HG03378 (cell line): ENCODE results near the gene SLC25A25.
"Not testable (repeated sequence)": the region's sequence is repeated elsewhere in the genome, so short reads cannot be mapped to it uniquely, and the experiment has no call there.

Source experiments
- ATAC-seq: cut with Tn5 transposase; IDR thresholded peaks from one replicate; pipeline ENCODE4 v1.9.1; 2021; ENCODE audit warnings: mild to moderate bottlenecking, moderate library complexity; ENCODE audit not compliant: unreplicated experiment

Gene SLC25A25

DNA sequence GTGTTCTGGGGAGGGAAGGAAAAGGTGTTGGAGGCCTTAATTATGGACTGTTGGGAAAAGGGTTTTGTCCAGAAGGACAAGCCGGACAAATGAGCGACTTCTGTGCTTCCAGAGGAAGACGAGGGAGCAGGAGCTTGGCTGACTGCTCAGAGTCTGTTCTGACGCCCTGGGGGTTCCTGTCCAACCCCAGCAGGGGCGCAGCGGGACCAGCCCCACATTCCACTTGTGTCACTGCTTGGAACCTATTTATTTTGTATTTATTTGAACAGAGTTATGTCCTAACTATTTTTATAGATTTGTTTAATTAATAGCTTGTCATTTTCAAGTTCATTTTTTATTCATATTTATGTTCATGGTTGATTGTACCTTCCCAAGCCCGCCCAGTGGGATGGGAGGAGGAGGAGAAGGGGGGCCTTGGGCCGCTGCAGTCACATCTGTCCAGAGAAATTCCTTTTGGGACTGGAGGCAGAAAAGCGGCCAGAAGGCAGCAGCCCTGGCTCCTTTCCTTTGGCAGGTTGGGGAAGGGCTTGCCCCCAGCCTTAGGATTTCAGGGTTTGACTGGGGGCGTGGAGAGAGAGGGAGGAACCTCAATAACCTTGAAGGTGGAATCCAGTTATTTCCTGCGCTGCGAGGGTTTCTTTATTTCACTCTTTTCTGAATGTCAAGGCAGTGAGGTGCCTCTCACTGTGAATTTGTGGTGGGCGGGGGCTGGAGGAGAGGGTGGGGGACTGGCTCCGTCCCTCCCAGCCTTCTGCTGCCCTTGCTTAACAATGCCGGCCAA, 40.4 kb downstream of the SLC25A25 start:
- ATAC-seq = no peak

DNA sequence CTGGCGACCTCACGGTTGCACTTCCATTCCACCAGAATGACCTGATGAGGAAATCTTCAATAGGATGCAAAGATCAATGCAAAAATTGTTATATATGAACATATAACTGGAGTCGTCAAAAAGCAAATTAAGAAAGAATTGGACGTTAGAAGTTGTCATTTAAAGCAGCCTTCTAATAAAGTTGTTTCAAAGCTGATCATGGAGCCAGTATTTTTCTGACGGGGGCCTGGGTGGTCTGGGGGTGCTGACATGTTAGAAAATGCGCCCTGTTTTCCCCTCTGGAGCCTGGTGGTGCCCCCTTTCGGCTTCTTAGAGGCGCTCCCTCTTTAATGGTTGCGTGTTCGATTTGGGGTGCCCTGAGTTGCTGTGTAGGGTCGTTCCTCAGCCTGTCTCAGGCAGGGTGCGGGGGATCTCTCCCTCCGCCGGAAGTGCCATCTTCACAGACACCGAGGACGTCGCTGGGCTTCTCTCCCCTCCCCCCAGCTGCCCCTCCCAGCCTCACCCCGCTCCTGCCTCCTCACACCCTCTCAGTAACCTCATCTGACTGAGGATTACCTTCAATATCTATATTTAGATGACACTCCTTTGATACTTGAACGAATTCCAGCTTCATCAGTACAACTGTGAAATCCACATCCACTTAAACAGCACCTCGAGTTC, 41.1 kb downstream of the SLC25A25 start:
- no peak for ATAC-seq

DNA sequence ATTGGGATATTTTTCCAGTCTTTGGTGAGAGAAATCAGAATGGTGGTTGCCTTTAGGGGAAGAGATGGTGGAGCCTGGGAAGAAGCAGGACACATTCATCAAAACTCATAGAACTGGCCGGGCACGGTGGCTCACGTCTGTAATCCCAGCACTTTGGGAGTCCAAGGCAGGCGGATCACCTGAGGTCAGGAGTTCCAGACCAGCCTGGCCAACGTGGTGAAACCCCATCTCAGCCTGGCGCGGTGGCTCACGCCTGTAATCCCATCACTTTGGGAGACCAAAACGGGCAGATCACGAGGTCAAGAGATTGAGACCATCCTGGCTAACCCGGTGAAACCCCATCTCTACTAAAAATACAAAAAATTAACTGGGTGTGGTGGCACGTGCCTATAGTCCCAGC, 43.7 kb downstream of the SLC25A25 start:
- ATAC-seq = not testable (repeated sequence)

DNA sequence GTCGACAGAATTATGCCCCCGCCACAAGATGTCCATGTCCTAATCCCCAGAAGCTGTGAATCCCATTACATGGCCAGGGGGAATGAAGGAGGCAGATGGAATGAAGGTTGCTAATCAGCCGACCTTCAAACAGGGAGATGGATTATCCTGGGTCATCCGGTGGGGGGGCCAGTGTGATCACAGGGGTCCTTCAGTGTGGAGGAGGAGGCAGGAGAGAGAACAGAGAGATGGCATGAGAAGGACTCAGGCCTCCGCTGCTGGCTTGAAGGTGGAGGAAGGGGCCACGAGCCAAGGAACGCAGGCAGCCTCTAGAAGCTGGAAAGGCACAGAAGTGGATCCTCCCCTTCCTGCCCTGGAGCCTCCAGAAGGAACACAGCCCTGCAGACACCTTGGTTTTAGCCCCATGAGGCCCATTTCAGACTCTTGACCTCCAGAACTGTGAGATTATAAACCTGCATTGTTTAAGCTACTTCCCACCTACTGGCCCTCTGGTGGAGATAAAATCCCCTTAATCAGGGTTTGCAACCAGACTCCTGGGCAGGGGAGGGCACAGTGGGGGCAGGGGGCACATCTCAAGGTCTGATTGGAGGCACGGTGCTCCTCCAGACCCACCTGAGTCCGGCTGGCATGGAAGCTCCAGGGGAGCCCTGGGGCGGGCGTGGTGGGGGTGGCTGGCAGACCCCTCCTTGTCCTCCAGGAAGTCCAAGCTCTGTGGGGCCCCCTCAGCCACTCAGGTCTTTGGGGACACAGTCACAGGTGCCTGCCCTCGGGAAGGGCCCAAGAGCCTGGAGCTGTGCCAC, 45.7 kb downstream of the SLC25A25 start:
- ATAC-seq = no peak

DNA sequence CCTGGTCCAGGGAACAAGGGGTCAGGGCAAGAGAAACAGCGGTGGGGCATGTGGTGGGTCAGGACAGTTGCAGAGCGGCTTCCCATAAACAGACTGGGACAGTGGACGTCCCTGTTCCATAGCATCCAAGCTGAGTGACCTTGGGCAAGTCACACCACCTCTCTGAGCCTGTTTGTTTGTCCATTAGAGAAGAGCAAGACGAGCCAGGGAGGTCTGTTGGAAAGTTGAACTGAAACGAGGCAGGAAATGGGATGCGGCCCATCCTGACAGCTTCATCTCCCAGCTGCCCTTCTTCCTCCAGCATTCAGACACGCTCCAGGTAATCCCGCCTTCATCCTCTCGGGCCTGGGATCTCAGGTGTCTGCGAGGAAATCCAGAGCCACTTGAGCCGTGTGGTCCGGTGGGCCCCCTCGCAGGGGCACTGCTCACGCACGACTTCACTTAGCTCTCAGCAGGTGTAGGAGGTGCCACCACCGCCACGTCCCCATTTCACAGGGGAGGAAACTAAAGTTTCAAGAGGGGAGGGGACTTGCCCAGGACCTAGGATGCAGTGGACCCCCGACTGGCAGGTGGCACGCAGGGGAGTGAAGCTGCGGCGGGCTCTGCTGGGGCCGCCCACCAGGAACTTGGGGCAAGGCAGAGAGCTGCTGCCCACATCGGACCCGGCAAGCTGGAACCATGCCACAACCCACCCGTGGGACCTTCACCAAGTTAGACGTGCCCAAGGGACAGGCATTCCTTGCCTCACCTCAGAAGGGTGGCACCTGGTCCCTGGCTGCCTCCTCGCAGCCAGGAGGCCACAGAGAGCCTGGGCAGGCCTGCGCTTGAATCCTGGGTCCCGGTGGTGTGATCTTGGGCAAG, 46.5 kb downstream of the SLC25A25 start:
- ATAC-seq = no peak

DNA sequence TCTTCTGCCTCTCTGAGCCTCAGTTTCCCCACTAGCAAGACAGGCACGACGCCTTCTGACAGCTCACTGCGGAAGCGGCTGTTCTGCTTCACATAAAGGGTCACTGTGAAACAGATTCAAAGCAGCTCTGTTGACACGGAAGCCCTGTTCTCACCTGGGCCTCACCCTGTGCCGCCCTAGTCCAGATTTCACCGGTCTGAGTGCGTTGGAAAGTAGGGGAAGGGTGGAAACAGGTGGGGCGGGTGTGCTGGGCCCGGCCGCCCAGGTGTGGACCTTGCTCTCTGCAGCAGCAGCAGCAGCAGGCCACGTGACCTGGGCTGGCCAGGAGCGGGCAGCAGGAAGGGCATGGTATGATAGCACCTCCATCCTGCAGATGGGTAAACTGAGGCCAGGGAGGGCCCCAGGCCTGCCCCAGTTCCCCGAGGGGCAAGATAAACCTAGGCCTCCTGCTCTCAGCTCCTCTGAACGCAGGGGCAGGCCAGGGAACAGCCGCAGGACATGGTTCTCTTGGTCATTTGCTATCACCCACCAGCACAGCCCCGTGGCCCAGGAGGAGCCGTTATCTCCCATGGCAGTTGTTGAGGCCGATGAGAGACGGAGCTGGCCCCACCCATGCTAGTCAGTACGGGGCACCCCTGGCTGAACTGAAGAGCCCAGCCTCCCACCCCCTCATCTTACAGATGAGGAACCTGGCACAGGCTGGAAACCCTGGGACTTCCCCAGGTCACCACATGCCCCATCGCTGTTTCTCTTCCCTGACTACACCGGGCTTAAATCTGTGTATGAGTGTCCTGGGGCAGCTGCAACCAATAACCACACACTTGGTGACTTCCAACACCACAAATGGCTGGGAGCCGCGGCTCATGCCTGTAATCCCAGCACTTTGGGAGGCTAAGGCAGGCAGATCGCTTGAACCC, 47.4 kb downstream of the SLC25A25 start:
- no peak for ATAC-seq

DNA sequence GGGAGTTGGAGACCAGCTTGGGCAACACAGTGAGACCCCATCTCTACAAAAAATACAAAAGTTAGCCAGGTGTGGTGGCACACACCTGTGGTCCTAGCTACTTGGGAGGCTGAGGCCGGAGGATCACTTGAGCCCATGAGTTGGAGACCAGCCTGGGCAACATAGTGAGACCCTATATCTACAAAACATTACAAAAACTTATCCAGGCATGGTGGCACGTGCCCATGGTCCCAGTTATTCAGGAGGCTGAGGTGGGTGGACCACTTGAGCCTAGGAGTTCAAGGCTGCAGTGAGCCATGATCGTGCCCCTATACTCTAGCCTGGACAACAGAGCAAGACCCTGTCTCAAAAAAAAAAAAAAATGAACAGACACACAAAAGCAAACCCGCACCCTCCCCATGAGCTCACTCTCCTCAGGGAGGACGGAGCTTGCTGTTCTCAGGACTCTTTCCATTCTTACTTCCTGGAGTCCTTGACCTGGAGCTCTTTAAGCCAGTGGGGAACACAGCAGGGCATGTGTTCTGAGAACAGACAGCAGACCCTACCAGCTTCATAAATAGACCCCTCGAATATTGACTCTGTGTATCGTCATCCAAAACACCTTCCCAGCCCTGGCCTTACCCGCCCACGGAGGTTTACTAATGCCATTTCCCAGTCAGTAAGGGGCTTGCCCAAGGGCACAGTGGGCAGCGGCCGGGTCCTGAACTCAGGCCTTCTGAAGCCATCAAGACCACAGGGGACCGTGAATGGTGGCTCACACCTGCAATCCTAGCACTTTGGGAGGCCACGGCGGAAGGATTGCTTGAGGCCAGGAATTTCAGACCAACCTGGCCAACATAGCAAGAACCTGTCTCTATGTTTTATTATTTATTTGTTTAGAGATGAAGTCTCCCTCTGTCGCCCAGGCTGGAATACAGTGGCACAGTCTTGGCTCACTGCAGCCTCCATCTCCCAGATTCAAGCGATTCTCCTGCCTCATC, 48.4 kb downstream of the SLC25A25 start:
- ATAC-seq = no peak

DNA sequence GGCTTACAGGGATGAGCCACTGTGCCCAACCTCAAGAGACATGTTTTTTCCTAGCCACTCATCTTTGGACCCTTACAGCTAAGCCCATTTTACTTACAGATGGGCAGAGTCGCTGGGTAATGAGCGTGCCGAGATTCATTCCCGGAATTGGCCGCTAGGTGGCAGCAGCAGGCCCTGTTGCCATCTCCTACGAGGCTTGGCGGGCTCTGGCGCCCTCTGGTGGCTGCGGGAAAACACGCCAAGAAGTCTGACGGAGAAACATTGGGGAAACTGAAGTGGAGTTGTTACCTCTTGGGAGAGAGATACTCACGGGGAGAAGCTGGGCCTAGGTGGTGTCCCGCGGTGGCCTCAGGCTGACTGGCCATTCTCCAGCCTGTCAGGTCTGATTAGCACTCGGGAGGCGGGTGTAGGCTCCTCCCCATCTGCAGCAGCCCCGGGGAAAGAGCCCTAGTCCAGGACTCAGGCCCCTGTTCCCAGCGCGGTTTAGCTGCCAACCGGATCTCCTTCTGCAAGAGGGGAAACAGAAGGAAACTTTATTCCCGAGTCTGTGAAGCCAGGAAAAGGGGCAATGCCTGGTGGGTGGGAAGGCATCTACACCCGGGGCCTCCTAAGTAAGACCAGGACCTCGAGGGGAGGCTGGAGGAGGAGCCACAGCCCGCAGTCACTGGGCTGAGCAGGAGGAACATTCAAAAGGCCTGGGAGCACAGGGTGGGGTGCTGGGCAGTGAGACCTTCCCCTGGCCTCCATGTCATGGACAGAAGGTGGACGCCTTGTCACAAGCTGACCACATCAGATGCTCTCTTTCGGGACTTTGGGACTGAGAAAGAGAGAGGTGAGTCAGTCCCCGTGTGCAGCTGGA, 49.8 kb downstream of the SLC25A25 start:
- ATAC-seq = no peak

DNA sequence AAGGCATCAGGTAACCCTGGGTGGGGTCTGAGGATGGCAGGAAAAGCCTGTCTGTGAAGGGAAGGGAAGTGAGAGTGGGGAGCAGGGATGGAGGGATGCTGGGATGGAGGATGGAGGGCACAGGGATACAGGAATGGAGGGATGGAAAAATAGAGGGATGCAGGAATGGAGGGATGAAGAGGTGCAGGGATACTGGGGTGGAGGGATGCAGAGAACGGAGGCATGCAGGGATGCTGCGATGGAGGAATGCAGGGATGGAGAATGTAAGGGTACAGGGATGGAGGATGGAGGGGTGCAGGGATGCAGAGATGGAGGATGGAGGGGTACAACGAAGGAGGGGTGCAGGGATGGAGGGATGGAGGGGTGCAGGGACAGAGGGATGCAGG, 50.4 kb downstream of the SLC25A25 start:
- no peak for ATAC-seq

DNA sequence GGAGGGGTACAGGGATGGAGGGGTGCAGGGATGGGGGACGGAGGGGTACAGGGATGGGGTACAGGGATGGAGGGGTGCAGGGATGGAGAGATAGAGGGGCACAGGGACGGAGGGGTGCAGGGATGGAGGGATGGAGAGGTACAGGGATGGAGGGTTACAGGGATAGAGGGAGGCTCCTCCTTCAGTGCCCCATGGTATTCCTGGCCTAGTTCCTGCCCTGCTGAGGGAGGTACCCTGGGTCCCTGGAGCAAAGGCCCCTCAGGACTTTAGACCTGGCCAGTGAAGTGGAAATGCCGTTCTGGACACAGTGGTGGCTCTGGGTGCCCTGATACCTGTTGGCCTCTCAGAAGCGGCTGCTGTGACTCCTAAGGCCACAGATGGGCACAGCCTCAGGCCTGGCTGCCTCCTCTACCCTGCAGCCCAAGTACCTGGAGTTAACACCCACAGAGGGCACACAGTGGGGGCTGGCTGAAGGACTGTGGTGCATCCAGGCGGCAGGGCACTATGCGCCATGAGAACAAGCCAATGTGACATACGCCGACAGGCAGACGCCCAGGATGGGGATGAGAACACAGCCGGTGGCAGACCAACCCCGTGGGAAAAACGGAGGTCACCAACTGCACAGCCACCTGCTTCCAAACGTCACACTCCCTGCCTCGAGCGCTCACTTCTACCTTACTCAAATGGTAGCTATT, 51.1 kb downstream of the SLC25A25 start:
- no peak for ATAC-seq

DNA sequence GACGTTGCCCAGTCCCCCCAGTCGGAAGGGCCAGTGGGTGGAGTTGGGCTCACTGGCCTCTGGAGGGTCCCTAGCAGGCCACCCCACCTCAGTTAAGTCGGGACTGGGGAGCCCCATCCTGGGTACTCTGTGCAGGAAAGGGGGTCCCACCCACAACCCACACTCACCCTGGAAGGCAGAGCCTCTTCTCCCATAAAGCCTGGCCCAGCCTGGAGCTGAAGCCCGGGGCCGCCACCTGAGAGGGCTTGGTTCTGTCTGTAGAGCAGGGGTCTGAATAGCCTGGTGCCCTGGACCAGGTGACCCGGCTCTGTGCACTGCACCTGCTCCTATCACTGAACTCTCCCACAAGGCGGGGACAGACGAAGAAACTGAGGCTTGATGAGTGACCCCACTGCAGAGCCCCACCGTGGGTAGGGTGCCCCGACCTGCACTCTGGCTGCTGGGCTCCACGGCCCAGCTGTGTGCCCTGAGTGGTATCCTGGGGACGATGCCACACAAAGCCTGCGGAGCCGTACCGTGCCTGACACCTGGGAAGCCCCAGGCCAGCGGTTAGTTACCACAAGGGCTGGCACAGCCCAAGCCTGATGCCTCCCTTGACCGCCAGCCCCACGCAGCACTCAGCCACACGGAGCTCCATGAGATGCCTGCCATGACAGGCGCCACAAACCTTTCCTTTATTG, 52.2 kb downstream of the SLC25A25 start:
- ATAC-seq = no peak

DNA sequence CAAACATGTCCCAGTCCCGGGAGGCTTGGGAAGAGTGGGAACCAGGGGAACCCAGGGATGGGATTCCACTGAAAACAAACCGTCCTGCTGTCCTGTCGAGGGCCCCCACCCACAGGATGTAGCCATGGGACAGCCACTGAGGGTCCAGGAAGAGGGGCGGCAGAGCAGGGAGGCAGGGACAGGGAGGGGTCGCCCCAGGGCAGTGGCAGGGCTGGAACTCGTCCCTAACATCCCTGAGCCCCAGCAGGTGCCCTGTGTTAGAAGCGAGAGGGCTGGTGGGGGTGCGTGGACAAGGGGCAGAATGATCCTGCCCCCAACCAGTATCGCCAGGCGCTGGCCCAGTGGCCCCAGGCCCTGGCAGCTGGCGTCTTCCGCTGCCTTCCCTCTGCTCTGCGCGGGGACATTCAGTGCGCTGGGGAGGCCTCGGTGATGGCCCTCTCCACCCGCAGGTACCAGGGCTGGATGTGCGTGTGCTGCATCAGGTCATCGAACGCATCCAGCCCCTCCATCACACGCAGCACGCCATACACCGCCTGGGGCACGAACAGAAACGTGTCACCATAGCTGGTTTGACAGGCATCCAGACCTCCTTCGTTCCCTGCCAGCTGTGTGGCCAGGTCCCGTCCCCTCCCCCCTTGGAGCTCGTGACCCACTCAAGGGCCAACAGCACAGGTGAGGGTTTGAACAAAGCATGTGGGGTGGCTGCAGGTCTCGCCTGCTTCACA, 52.9 kb downstream of the SLC25A25 start:
- no peak for ATAC-seq

DNA sequence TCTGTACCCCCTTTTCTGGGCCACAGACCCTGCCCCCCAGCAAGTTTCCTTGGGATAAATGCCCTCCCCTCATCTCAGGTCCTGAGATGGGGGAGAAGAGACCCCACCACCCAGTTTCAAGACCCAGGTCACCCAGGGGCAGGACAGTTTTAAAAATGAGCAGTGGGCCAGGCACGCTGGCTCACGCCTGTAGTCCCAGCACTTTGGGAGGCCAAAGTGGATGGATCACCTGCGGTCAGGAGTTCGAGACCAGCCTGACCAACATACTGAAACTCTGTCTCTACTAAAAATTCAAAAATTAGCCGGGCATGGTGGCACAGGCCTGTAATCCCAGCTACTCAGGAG, 53.4 kb downstream of the SLC25A25 start:
- ATAC-seq = no peak

DNA sequence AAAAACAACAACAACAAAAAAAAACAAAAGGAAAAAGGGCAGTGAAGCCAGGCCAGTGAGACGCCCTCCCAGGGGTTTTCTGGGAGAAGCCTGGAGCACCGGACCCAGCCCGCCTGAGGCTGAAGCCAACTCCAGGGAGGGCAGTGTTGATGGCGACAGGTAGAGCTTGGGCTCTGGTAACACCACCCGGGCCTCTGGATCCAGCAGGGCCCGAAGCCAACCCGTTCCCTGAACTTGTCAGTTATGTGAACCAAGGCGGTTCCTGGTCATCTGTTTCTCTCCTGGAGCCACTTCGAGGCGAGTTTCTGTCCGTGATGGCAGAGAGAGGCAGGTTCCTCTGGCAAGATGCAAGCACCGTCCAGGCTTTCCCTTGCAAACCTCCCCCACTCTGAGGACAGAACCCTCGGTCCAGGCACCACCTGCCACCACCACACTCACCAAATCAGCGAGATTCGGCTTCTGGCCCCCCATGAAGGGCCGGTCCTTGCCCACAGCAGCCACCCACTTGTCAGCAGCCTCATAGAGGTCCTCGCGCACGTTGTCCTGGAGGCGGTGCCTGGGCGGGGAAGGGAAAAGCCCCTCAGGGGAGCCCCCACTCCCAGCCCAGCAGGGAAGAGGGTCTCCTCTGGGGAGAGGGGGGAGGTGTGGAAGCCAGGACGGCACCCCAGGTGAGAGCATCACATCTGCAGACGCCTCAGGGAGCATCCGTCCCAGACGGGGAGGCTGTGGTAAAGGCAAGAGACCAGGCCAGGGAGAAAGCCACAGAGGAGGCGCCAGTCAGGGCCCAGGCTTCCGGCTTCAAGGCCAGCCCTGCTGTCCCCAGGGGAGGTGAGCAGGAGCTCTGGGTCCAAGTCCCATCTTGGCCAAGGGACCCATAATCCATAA, 54.1 kb downstream of the SLC25A25 start:
- ATAC-seq = no peak

DNA sequence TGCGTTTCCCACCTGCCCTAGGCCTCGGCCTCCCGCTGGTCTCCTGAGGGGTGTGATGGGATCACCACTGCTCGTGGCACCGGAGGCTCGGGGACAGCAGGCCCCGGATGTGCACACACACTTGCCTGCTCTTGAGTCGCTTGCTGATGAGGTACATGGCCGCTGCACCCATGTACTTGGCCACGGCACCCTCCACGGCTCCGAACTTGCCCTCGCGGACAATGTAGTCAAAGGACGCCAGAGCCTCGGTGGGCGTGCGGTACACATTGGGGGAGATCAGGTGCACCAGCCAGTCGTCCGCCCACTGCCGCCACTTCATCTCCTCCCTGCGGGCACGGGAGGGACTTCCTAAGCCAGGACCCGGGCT, 54.8 kb downstream of the SLC25A25 start:
- no peak for ATAC-seq
